ENCODE data around the gene ZSCAN9. TPM values are rescaled to one million over a fixed set of nuclear protein-coding genes. Genes with fewer than 3 reads are reported as not detected.

Gene ZSCAN9
- total RNA-seq, 2 donors from 2014 or later: 8.9 to 9.8 TPM

DNA sequence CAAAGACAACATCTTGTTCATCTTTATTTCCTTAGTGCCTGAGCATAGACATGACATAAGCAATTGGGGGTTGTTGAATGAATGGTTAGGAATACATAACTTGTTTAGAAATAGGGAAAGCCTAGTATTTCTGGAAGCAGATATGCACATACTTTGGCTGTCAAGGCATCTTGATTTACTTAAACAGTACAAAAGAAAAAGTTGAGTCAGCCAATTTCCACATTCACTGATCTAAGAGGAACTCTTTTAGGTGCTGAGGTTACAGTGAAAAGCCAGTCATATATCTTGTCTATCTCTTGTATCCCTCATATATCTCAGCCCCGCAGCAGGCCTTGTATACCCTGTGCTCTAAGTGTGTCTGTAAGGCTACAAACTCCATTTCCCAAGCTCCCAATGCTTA is 15.4 kb downstream of the ZSCAN9 start:
- Histone ChIP-seq H3K9me3 (no peaks in the 10 kb centered on the region), H3K9ac (ENCODE audit: low read depth in 2 of 2, low read length in 2 of 2) (no peak overlapping the region), H3K36me3 (no peaks in the 10 kb centered on the region), H3K27ac (no peak overlapping the region), H3K4me3 (no peak overlapping the region), H3K4me1 (no peaks in the 10 kb centered on the region), H3K27me3 (no peaks in the 10 kb centered on the region)
- TF ChIP-seq CTCF (IDR thresholded peaks at IDR 0.05): no peak
- no peak for DNase-seq
- intact Hi-C loops (cut with DNase I): no loop called here

DNA sequence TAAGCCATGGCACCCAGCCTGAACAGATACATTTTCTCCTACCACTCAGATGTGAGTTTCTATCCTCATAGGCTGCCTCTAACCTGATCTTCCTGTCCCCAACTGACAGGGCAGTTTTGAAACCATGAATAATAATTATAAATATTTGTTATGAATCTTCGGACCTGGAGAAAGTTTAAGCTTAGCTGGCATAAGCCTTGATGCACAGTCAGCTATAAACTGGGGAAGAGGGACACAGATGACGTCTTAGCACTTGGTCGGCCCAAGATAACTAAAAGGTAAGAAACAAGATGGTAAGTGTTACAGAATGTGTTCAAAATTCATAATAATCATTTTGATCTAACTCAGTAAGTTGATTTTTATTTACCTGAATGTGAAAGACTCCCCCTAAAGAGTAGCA is 18.9 kb downstream of the ZSCAN9 start:
- Histone ChIP-seq H3K9me3 (no peaks in the 10 kb centered on the region), H3K27me3 (no peaks in the 10 kb centered on the region), H3K9ac (ENCODE audit: low read depth in 2 of 2, low read length in 2 of 2) (no peak overlapping the region), H3K27ac (no peak overlapping the region), H3K36me3 (no peaks in the 10 kb centered on the region), H3K4me3 (no peak overlapping the region), H3K4me1 (no peaks in the 10 kb centered on the region)
- intact Hi-C loops (cut with DNase I): no loop called here
- DNase-seq: no peak
- TF ChIP-seq CTCF (IDR thresholded peaks at IDR 0.05): no peak

DNA sequence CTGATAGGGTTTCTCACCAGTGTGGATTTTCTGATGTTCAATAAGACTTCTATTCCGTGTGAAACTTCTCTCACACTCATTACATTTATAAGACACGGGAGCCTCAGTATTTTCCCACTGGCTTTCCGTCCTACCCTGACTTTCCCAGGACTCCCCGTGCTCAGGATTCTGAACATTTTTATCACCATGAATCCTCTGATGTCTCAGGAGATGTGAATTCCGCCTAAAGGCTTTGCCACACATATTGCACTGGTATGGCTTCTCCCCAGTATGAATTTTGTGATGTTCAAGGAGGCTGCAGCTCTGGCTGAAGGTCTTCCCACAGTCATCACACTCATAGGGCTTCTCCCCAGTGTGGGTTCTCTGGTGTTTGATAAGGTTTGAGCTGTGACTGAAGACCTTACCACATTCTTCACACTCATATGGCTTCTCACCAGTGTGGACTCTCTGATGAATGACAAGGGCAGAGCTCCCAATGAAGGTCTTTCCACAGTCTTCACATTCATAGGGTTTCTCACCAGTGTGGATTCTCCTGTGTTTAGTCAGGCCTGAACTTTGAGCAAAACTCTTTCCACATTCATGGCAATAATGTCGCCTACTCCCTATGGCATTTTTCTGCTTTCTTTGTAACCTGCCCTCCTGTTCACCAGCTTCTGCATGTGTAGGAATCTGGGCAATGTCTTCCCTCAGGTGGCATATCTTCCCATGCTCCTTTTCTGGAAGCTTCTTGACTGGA is 20.3 kb downstream of the ZSCAN9 start:
- no peaks in the 10 kb centered on the region for H3K9me3 ChIP-seq
- no peak overlapping the region for H3K9ac ChIP-seq (ENCODE audit: low read depth in 2 of 2, low read length in 2 of 2)
- no peaks in the 10 kb centered on the region for H3K36me3 ChIP-seq
- TF ChIP-seq CTCF (IDR thresholded peaks at IDR 0.05): no peak
- no peak overlapping the region for H3K4me3 ChIP-seq
- H3K27me3 ChIP-seq: no peaks in the 10 kb centered on the region
- no peak overlapping the region for H3K27ac ChIP-seq
- intact Hi-C loops (cut with DNase I): no loop called here
- no peak for DNase-seq
- no peaks in the 10 kb centered on the region for H3K4me1 ChIP-seq

- no peak overlapping the region for H3K4me3 ChIP-seq
- no peaks in the 10 kb centered on the region for H3K36me3 ChIP-seq
- DNase-seq: no peak
- no peaks in the 10 kb centered on the region for H3K27me3 ChIP-seq
- intact Hi-C loops (cut with DNase I): no loop called here
- TF ChIP-seq CTCF (IDR thresholded peaks at IDR 0.05): no peak
- no peak overlapping the region for H3K27ac ChIP-seq
- no peaks in the 10 kb centered on the region for H3K9me3 ChIP-seq
- no peak overlapping the region for H3K9ac ChIP-seq (ENCODE audit: low read depth in 2 of 2, low read length in 2 of 2)
- peaks cover 6% of the 10 kb centered on the region for H3K4me1 ChIP-seq
Measured at GRCh38 chr6:28248916-28249315, 23.8 kb downstream of the ZSCAN9 start.

DNA sequence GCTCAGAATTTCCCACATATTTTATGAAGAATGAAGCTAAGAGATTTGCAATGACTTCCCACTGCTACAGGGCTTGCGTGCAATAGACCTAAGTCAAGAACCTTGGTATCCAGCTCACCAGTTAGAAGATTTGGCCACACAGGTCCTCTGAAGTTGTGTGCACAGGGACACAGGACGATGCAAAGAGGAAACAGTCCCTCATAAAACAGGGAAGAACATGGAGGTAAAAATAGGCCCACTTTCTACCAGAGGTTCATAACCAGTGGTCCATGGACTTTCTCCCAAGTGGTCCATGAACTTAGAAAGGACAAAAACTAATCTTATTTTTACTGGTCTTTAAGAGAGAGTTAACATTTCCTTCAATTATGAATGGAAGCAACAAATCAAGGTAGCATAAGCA is 25.7 kb downstream of the ZSCAN9 start:
- Histone ChIP-seq H3K27me3 (no peaks in the 10 kb centered on the region), H3K36me3 (no peaks in the 10 kb centered on the region), H3K9me3 (no peaks in the 10 kb centered on the region), H3K27ac (no peak overlapping the region), H3K4me3 (no peak overlapping the region), H3K9ac (ENCODE audit: low read depth in 2 of 2, low read length in 2 of 2) (no peak overlapping the region), H3K4me1 (peaks cover 6% of the 10 kb centered on the region)
- intact Hi-C loops (cut with DNase I): loop anchor here (10.0 kb wide), 1 partner anchor 116 kb away; no protein-coding TSS in a partner anchor
- no peak for TF ChIP-seq CTCF (IDR thresholded peaks at IDR 0.05)
- no peak for DNase-seq

All from colonic mucosa (tissue), 4 donors.